Mucosa of rectum (tissue), 2 donors: Measurements from ENCODE around the gene KCNAB1.
"Not testable (repeated sequence)": the region's sequence is repeated elsewhere in the genome, so short reads cannot be mapped to it uniquely, and the experiment has no call there.

Experiments used
- H3K27ac ChIP-seq, 2 donors: one replicate each; pipeline ENCODE4 v1.7.0; 2013; ENCODE audit warnings: inconsistent platforms in 2 of 2, low read depth in 2 of 2, low read length in 2 of 2
- H3K27me3 ChIP-seq, 2 donors: one replicate each; pipeline ENCODE4 v1.7.0; 2013; ENCODE audit warnings: low read length in 2 of 2; ENCODE audit not compliant: control insufficient read depth in 2 of 2, insufficient read depth in 2 of 2
- H3K36me3 ChIP-seq, 2 donors: one replicate each; pipeline ENCODE4 v1.7.0; 2013; ENCODE audit warnings: low read length in 2 of 2; ENCODE audit not compliant: control insufficient read depth in 2 of 2, insufficient read depth in 2 of 2
- H3K4me1 ChIP-seq, 2 donors: one replicate each; pipeline ENCODE4 v1.7.0; 2013; ENCODE audit warnings: low read length in 2 of 2, mild to moderate bottlenecking in 1 of 2; ENCODE audit not compliant: control insufficient read depth in 2 of 2, insufficient read depth in 2 of 2
- H3K4me3 ChIP-seq, 2 donors: one replicate each; pipeline ENCODE4 v1.7.0; 2013; ENCODE audit warnings: low read length in 2 of 2
- H3K9ac ChIP-seq, 2 donors: one replicate each; pipeline ENCODE4 v1.7.0; 2013; ENCODE audit warnings: low read length in 2 of 2, low read depth in 1 of 2, mild to moderate bottlenecking in 1 of 2
- H3K9me3 ChIP-seq, 2 donors: one replicate each; pipeline ENCODE4 v1.7.0; 2013; ENCODE audit warnings: low read length in 2 of 2; ENCODE audit not compliant: control insufficient read depth in 2 of 2
- donor health status: healthy.
- donor health status: Normal muscosa, but diverticular disease.

The KCNAB1 gene

DNA sequence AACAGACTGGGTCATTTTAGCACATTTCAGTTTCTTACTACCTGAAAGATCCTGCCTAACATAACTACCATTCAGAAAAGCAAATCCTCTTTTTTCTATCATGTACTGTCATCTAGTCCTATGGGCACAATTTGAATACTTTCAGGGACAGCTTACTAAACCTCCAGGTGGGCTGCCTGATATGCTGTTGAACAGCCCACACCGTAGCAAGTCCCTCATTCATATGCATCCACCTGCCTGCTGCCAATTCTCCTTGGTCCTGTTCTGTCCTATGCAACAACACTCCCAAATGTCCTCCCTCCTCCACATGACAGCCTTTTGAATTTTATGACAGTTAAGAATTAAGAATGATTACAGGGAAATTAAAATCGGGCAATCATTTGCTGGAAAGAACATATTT is 137.9 kb downstream of the KCNAB1 start:
- H3K4me3 ChIP-seq: no peak overlapping the region
- no peak overlapping the region for H3K27ac ChIP-seq
- no peak overlapping the region for H3K9ac ChIP-seq
- no peaks in the 10 kb centered on the region for H3K36me3 ChIP-seq
- H3K27me3 ChIP-seq: no peaks in the 10 kb centered on the region
- no peaks in the 10 kb centered on the region for H3K9me3 ChIP-seq
- no peaks in the 10 kb centered on the region for H3K4me1 ChIP-seq

DNA sequence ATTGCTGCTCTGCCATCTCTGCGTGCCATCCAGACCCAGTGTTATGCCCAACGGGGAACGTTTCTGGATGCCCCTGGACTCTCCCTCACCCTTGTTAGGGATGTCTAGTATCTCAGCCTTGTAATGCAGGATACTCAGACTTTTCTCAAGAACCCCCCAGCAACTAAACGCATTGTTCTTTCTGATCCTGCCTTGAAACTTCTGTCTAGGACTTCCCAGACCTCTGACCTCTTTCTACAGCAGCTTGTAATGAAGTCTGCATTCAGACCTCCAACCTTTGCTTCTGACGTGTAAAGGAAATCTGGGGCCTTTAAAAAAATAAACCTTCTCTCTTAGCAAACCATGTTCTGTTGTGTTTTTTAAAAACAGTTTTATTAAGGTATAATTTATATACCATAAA is 139.5 kb downstream of the KCNAB1 start:
- no peak overlapping the region for H3K9ac ChIP-seq
- no peaks in the 10 kb centered on the region for H3K9me3 ChIP-seq
- H3K36me3 ChIP-seq: no peaks in the 10 kb centered on the region
- H3K4me3 ChIP-seq: no peak overlapping the region
- no peaks in the 10 kb centered on the region for H3K27me3 ChIP-seq
- no peak overlapping the region for H3K27ac ChIP-seq
- no peaks in the 10 kb centered on the region for H3K4me1 ChIP-seq

DNA sequence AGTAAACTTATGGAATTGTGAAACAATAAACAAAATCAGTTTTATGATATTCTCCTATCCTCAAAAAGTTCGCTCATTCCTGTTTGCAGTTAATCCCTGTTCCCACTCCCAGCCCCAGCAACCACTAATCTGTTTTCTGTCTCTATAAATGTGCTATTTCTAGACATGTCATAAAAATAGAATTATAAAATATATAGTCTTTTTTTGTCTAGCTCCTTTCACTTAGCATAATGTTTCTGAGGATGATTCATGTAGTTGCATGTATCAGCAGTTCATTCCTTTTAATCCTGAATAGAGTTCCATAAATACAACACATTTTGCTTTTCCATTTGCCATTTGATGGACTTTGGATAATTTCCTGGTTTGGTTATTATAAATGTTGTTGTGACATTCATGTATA is 140.0 kb downstream of the KCNAB1 start:
- Histone ChIP-seq H3K9me3 (no peaks in the 10 kb centered on the region), H3K27me3 (no peaks in the 10 kb centered on the region), H3K4me3 (no peak overlapping the region), H3K36me3 (no peaks in the 10 kb centered on the region), H3K27ac (no peak overlapping the region), H3K9ac (no peak overlapping the region), H3K4me1 (no peaks in the 10 kb centered on the region)

DNA sequence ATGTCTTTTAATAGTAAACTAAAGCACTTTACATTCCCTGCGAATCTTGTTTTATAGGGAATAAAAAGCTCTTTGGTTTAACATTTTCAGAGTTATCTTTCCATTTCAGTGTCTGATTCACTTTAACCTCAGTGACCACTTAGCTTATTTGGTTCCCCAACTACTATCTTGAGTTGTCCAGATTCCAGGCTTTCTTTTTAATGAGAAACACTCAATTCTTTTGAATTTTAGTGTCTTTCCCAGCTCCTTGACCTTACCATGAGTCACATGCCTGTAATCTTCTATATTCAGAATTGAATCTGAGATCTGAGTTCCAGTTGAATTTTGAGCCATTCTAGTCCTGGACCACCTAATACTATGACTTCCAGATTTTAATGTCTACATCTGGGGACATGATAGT is 144.4 kb downstream of the KCNAB1 start:
- H3K4me1 ChIP-seq: no peaks in the 10 kb centered on the region
- H3K4me3 ChIP-seq: no peak overlapping the region
- H3K9me3 ChIP-seq: no peaks in the 10 kb centered on the region
- H3K27me3 ChIP-seq: no peaks in the 10 kb centered on the region
- H3K9ac ChIP-seq: no peak overlapping the region
- H3K27ac ChIP-seq: no peak overlapping the region
- H3K36me3 ChIP-seq: no peaks in the 10 kb centered on the region

DNA sequence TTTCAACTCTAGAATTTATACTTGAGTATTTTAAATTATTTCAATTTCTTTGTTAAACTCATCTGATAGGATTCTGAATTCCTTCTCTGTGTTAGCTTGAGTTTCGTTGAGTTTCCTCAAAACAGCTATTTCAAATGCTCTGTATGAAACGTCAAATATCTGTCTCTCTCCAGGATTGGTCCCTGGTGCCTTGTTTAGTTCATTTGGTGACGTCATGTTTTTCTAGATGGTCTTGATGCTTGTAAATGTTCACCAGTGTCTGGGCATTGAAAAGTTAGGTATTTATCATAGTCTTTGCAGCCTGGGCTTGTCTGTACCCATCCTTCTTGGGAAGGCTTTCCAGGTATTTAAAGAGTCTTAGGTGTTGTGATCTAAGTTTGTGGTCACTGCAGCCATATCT is 151.1 kb downstream of the KCNAB1 start:
- H3K4me1 ChIP-seq: no peaks in the 10 kb centered on the region
- H3K27me3 ChIP-seq: no peaks in the 10 kb centered on the region
- H3K36me3 ChIP-seq: no peaks in the 10 kb centered on the region
- no peaks in the 10 kb centered on the region for H3K9me3 ChIP-seq
- H3K4me3 ChIP-seq: no peak overlapping the region
- H3K9ac ChIP-seq: no peak overlapping the region
- H3K27ac ChIP-seq: no peak overlapping the region

DNA sequence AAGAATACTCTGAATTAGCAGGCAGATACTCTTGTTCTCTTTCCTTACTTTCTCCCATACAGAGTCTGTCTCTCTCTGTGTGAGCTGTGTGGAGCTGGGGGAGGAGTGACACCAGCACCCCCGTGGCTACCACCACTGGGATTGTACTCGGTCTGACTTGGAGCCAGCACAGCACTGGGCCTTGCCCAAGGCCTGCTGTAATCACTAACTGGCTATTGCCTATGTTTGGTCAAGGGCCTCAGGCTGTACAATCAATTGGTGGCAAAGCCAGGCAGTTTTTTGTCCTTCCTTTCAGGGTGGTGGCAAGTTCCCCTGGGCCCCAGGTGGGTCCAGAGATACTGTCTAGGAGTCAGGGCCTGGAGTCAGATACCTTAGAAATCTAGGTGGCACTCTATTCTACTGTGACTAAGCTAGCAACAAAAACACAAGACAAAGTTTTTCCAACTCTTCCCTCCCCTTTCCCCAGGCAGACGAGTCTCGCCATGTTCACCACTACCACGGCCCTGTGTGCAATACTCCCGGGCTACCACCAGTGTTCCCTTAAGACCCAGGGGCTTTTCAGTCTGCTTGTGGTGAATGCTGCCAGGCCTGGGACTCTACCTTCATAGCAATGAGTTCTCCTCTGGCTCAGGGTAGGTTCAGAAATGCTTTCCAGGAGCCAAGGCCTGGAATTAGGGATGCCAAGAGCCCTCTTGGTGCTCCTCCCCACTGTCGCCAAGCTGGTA is 151.8 kb downstream of the KCNAB1 start:
- Histone ChIP-seq H3K9ac (no peak overlapping the region), H3K36me3 (no peaks in the 10 kb centered on the region), H3K27me3 (no peaks in the 10 kb centered on the region), H3K4me1 (no peaks in the 10 kb centered on the region), H3K9me3 (no peaks in the 10 kb centered on the region), H3K27ac (no peak overlapping the region), H3K4me3 (no peak overlapping the region)

DNA sequence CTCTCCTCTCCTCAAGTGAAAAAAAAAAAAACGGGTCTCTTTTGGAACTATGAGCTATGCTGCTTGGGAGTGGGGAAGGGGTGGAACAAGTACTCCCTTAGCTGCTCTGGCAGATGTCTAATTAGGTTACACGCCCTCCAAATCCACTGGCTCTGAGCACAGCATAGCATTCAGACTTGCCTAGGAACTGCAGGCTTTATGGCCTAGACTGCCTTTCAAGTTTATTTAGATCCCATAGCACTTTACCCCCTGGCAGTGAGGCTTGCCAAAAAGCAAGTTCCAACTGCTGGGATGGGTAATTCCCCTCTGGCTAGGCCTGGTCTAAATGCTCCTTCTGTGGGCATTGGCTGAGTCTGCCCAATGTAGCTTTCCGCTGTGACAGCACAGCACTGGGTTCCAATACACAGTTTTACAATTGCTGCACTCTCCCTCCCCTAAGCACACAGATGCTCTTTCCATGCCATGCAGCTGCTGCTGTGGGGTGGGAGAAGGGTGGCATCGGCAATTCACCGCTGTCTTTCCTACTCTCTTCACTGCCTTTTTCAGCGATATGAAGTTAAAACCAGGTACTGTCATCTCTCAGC is 152.8 kb downstream of the KCNAB1 start:
- H3K27ac ChIP-seq: no peak overlapping the region
- H3K9me3 ChIP-seq: no peaks in the 10 kb centered on the region
- no peaks in the 10 kb centered on the region for H3K36me3 ChIP-seq
- H3K4me3 ChIP-seq: no peak overlapping the region
- H3K9ac ChIP-seq: no peak overlapping the region
- H3K27me3 ChIP-seq: no peaks in the 10 kb centered on the region
- H3K4me1 ChIP-seq: no peaks in the 10 kb centered on the region

DNA sequence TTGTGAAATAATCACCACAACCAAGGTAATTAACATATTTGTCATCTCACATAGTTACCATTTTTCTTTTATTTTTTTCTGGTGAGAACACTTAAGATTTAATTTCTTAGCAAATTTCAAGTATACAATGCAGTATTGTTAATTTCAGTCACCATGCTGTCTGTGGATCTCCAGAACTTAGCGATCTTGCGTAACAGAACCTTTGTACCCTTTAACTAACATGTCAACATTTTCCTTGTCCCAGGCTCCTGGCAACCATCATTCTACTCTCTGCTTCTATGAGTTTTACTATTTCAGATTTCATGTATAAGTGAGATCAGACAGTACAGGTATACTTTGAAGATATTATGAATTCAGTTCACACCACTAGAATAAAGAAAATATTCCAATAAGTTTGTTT is 154.4 kb downstream of the KCNAB1 start:
- H3K36me3 ChIP-seq: no peaks in the 10 kb centered on the region
- no peaks in the 10 kb centered on the region for H3K27me3 ChIP-seq
- no peak overlapping the region for H3K4me3 ChIP-seq
- no peak overlapping the region for H3K27ac ChIP-seq
- no peaks in the 10 kb centered on the region for H3K9me3 ChIP-seq
- H3K9ac ChIP-seq: no peak overlapping the region
- H3K4me1 ChIP-seq: no peaks in the 10 kb centered on the region

DNA sequence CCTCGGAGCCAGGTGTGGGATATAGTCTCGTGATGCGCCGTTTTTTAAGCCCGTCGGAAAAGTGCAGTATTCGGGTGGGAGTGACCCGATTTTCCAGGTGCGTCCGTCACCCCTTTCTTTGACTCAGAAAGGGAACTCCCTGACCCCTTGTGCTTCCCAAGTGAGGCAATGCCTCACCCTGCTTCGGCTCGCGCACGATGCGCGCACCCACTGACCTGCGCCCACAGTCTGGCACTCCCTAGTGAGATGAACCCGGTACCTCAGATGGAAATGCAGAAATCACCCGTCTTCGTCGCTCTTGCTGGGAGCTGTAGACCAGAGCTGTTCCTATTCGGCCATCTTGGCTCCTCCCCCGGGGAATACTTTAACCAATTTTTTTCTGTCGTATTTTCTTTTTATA is 164.3 kb downstream of the KCNAB1 start:
- H3K4me3 ChIP-seq, H3K9ac ChIP-seq, H3K27ac ChIP-seq, H3K9me3 ChIP-seq, H3K36me3 ChIP-seq, H3K27me3 ChIP-seq, H3K4me1 ChIP-seq: not testable (repeated sequence)

DNA sequence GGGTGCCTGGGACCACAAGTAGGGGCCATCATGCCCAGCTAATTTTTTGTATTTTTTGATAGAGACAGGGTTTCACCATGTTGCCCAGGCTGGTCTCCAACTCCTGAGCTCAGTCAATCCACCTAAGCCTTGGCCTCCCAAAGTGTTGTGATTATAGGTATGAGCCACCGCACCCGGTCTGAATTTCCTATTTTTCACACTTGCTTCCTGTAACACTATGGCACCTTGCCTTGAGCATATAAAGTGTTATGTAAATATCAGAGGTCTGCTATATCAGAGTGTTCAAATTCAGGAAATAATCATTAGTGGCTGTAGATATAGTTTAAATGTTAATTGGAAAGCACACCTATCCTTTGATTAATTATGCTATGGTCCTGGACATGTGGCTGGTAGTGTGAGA is 165.2 kb downstream of the KCNAB1 start:
- H3K9ac ChIP-seq: no peak overlapping the region
- H3K9me3 ChIP-seq: no peaks in the 10 kb centered on the region
- H3K4me1 ChIP-seq: no peaks in the 10 kb centered on the region
- no peak overlapping the region for H3K27ac ChIP-seq
- H3K36me3 ChIP-seq: no peaks in the 10 kb centered on the region
- no peak overlapping the region for H3K4me3 ChIP-seq
- H3K27me3 ChIP-seq: peaks cover 6 to 11% of the 10 kb centered on the region in 2 donors
